ENCODE measurements around the gene EYA4.

The EYA4 gene

DNA sequence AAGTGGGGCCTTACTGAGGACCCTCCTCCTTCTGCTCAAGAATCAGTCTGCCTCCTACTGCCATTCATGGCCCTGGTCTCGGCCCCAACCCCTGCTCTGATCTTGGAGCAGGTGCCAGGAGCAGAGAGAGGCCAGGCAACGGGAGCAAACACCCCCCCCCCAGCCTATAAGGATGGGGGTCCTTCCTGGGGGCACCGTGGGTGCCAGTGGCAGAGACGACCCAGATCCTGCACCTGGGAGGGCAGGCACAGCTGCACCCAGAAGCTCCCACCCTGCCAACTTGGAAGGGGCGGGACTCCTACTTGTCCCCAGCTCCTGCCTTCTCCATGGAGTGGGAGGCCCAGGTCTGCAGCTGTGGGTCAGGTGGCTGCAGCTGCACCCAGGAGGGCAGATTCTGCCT lies 183.2 kb downstream of the EYA4 start:
- H3K4me3 ChIP-seq (ENCODE audit: low read depth, low read length), result no peak overlapping the region
- no peak for DNase-seq (ENCODE audit: low read depth)
- TF ChIP-seq, protein P1, sequence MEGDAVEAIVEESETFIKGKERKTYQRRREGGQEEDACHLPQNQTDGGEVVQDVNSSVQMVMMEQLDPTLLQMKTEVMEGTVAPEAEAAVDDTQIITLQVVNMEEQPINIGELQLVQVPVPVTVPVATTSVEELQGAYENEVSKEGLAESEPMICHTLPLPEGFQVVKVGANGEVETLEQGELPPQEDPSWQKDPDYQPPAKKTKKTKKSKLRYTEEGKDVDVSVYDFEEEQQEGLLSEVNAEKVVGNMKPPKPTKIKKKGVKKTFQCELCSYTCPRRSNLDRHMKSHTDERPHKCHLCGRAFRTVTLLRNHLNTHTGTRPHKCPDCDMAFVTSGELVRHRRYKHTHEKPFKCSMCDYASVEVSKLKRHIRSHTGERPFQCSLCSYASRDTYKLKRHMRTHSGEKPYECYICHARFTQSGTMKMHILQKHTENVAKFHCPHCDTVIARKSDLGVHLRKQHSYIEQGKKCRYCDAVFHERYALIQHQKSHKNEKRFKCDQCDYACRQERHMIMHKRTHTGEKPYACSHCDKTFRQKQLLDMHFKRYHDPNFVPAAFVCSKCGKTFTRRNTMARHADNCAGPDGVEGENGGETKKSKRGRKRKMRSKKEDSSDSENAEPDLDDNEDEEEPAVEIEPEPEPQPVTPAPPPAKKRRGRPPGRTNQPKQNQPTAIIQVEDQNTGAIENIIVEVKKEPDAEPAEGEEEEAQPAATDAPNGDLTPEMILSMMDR (IDR thresholded peaks at IDR 0.05; ENCODE audit: control insufficient read depth, extremely low read depth, insufficient read depth), result no peak

DNA sequence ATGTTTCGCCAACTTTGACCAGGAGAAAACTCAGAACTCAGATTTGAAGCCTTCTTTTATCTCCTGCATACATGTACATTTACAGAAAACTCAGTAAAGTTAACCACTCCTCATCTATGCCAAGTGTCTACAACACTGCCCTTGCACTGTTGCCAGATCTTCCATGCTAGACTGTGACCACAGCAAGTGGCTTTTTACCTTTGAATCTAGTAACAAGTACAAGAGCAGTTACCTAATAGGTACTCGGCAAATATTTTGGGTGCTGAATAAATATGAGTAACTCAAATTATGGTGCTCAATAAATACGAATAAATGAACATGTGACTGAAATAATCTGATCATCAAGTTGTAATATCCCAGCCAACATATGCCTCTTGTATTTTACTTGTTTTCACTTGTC lies 184.9 kb downstream of the EYA4 start:
- no peak overlapping the region for H3K4me3 ChIP-seq (ENCODE audit: low read depth, low read length)
- no peak for DNase-seq (ENCODE audit: low read depth)
- TF ChIP-seq, protein P1 (IDR thresholded peaks at IDR 0.05; ENCODE audit: control insufficient read depth, extremely low read depth, insufficient read depth), result no peak

DNA sequence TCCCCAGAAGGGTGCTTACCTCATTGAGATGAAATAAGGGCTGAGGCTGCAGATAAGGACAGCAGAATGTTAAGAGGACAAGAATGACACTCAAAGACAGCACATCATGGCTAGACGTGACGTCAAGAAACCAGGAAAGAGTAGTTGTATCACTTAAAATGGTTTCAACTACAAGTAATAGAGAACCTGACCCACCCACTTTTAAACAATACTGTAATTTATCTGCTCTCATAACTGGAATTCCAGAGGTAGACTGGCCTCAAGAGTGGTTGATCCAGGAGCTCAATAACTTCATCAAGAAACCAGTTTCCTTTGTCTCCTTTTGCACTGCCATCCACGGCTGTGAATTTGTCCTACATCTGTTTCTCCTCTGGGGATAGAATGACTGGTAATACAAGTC lies 187.1 kb downstream of the EYA4 start:
- TF ChIP-seq, protein P1 (IDR thresholded peaks at IDR 0.05; ENCODE audit: control insufficient read depth, extremely low read depth, insufficient read depth), result no peak
- H3K4me3 ChIP-seq (ENCODE audit: low read depth, low read length), result no peak overlapping the region
- DNase-seq (ENCODE audit: low read depth), result no peak

DNA sequence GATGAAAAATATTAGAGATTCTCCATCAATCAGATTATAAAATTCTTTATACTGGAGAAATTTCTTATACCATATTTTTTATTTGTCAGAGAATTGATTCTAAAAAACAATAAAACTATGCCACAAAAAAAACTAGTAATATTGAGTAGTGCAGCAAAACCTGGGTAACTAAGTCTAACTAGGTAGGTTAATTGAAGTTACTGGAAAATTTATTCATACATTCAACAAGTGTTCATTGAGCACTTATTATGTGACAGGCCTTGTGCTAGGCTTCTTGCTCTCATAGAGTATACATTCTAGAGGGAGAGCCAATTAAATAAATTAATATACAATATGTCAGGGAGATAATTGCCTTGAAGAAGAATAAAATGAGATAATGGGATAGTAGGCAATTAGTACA lies 189.4 kb downstream of the EYA4 start:
- DNase-seq (ENCODE audit: low read depth), result no peak
- TF ChIP-seq, protein P1 (IDR thresholded peaks at IDR 0.05; ENCODE audit: control insufficient read depth, extremely low read depth, insufficient read depth), result no peak
- H3K4me3 ChIP-seq (ENCODE audit: low read depth, low read length), result no peak overlapping the region

DNA sequence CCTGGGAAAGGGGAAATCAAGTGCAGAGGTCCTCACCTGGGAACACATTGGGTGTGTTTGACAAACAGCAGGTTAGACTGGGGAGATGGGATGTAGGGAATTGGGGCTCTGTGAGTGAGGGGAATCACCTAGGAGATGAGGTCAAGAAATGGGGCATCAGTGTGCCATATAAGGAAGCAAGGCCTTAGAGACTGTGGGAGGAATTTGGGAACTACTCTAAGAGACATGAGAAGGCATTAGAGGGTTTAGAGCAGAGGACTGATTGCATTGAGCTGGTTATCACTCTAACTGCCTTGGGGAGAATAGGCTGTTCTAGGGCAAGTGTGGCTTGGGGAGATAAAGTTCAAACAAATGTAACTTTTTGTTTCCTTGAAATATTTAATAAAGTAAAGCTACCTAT lies 189.9 kb downstream of the EYA4 start:
- H3K4me3 ChIP-seq (ENCODE audit: low read depth, low read length), result no peak overlapping the region
- DNase-seq (ENCODE audit: low read depth), result no peak
- TF ChIP-seq, protein P1 (IDR thresholded peaks at IDR 0.05; ENCODE audit: control insufficient read depth, extremely low read depth, insufficient read depth), result no peak

DNA sequence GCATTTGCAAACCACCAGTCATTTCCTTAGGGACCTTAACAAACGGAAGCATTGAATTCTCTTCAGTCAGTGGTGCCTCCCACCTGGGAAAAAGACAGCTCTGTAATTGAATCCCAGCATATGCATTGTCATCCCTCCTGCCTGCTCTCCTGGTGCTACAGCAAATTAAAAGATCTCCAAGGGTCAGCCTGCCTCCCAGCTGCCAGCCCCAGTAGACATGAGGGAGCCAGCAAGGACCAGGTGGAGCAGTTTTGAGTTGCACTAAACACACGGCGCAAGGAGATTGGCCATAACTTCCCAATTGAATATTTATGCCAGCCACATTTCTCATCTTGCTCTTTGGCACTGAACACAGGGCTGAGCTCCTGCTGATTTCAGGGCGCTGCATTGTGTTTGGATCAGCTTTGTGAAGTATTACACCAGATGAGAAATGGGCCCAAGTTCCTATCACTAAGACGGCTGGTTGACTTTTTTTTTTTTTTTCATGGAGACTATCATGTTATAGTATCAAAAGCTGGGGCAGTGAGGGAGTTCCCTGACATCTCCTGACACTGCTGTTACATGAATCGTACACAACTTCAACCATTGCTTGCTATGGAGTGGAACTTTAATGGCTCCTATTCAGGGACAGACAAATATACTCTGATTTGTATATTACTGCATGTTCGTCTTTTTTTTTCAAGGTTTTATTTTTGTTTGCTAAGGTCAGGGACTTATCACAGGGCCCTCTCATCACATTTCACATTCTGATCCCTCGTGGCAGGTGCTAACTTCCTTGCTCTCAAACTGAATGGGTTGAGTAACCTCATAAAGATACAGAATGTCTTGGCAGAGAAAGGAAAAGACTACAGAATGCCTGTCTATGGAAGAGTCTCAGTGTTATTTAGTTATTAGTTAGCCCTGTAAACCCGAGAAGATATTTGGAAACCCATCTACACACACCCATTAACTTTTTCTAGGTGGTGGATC lies 191.1 kb downstream of the EYA4 start:
- DNase-seq (ENCODE audit: low read depth), result no peak
- TF ChIP-seq, protein P1 (IDR thresholded peaks at IDR 0.05; ENCODE audit: control insufficient read depth, extremely low read depth, insufficient read depth), result no peak
- no peak overlapping the region for H3K4me3 ChIP-seq (ENCODE audit: low read depth, low read length)

Data from LNCaP clone FGC (cell line).